ENCODE results near the gene SLC25A23.

The SLC25A23 gene

DNA sequence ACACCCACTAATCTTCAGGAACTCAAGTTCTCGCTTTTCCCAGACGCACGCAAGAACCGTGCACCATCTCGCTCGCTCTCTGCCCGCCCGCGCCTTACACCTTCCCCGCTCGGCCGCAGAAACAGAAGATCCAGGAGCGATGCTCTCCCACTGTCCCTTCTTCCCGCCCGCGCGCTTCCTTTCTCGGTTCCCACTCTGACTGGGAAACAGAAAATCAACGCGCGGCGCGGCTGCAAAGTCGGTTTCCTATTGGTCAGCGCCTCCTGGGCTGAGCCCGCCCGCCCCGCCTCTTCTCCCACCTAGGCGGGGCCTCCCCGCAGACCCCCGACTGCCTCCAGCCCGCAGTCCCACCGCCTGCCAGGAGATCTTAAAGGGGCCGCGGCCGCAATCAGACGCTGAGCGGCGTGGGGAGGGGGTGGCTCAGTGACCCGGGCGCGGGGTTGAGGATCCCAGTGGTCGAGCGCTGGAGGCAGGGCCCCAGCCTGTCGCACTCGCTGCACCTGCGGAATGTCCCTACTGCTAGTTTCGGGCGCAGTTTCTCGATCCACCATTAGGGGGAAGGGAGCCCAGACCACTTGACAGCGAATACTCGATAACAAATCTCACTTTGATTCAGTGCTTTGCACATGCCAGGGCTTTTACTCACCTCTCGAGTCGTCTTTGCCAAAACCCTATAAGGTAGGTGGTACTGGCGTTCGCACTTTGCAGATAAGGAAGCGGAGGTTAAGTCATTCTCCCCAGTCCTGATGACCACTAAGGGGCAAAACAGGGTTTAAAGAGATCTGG is 700 bp upstream of the SLC25A23 start:
- peak; percentile 94 for DNase-seq (ENCODE audit: low read depth)
- peak overlapping the region; percentile 68 for H3K4me3 ChIP-seq (ENCODE audit: low read depth, low read length)

DNA sequence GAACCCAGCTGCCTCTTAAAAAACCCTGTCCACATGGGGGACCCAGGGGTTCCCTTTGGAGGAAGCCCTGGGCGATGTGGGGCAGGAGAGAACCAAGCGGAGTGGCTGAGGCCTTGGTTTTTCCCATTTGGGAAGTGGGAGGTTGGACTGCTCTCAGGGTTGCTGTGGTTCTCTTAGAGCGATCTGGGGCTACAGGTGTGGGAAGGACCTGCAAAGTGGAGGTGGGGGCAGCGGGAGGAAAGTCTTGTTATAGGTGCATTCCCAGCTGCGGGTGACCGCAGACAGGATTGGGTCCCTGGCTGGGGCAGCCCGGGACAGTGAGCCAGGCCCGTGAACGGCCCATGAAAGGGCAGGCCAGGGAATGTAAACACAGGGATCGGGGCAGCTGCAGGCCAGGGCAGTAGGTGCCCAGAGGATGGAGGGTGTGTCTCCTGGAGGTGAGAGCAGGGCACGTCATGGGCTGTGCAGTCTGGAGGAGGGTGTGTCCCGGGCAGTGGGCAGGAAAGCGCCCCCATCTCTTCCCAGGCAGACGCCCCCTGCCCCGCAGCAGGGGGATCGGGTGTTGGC is 814 bp downstream of the SLC25A23 start:
- peak overlapping the region; percentile 68 for H3K4me3 ChIP-seq (ENCODE audit: low read depth, low read length)
- no peak for DNase-seq (ENCODE audit: low read depth)

- H3K4me3 ChIP-seq (ENCODE audit: low read depth, low read length): no peak overlapping the region
- DNase-seq (ENCODE audit: low read depth): no peak
These were observed 1.5 kb downstream of the SLC25A23 start for GRCh38 chr19:6457958-6458694.

- DNase-seq (ENCODE audit: low read depth): no peak
- H3K4me3 ChIP-seq (ENCODE audit: low read depth, low read length): no peak overlapping the region
These were observed 3.7 kb downstream of the SLC25A23 start for GRCh38 chr19:6455924-6456323.

DNA sequence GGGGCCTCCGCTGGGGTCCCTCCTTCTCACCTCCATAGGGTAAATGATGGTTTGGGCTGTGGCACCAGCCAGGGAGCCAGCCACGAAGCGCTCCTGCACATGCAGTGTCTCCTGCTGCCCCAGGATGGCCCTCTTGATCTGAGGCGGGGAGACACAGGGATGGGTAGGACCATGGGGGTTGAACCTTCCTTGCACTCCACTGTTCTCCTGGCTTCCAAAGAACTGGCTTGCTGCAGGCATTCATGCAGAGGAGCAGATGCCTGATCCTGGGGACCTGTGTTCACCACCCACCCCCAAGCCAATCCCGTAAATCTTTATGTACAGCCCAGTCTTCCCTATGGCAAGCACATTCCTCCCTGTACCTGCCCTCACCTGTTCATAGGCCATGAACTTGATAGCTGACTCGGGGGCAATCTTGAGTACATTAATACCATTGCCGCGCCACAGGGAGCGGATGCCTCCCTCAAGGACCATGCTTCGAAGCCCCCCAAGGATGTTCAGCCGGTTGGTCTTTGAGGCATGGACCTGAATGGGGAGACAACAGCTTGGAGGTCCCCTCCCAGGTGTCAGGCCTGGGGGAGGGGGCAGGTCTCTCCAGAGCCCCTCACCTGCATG is 5.5 kb downstream of the SLC25A23 start:
- DNase-seq (ENCODE audit: low read depth): no peak
- H3K4me3 ChIP-seq (ENCODE audit: low read depth, low read length): no peak overlapping the region

DNA sequence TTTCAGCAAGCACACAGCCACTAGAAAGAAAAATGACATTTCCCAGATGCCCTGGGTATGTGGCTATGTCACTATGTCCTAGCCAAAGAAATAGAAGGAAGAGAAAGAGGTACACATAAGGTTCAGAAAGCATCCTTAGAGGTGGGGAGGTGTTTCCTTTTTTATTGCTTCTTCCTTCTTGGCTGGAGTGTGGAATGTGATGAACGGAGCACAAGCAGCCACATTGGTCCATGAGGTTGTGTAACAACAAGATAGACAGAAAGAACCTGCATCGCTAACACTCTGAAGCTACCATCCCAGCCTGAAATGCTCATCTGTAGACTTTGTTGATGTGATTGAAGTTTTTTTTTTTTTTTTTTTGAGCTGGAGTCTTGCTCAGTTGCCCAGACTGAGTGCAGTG is 6.7 kb downstream of the SLC25A23 start:
- no peak overlapping the region for H3K4me3 ChIP-seq (ENCODE audit: low read depth, low read length)
- no peak for DNase-seq (ENCODE audit: low read depth)

DNA sequence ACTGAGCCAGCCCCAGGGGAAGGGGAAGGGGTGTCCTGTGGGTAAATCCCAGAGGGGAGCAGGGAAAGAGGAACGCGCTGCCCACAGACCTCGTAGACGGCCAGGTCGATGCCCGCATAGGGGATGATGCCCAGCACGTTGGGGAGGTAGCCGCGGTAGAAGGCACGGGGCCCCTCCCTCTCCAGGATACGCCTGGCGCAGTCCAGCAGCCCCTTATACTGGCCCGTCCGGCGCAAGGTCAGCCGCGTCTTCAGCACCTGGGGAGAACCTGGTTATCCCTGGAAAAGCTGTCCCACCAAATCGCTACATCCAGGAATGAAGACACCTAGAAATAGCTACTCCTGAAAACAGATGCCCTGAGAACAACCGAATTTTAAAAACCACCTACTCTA is 7.4 kb downstream of the SLC25A23 start:
- H3K4me3 ChIP-seq (ENCODE audit: low read depth, low read length): no peak overlapping the region
- no peak for DNase-seq (ENCODE audit: low read depth)

DNA sequence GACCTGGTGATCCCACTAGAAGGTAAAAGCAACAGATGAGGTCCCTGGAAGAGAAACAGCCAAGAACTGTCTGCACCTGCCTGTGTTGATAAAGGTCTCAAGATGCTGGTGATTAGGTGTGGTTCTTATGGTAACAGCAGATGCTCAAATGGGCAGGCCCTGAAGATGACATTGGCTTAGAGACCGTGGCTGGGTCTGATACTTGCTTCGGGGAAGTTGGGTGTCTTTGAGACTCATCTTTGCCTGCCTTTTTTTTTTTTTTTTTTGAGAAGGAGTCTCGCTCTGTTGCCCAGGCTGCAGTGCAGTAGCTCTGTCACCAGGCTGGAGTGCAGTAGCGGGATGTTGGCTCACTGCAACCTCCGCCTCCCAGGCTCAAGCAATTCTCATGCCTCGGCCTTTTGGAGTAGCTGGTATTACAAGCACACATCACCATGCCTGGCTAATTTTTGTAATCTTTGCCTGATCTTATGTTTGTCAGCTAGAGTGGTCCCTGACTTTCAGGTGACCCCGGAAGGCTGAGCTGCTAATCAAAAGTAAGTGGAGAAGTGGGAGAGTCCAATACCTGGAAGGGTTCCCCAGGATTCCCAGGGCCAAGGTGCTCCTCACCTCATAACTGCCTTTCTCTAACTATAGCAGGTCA is 7.9 kb downstream of the SLC25A23 start:
- DNase-seq (ENCODE audit: low read depth): no peak
- H3K4me3 ChIP-seq (ENCODE audit: low read depth, low read length): no peak overlapping the region

DNA sequence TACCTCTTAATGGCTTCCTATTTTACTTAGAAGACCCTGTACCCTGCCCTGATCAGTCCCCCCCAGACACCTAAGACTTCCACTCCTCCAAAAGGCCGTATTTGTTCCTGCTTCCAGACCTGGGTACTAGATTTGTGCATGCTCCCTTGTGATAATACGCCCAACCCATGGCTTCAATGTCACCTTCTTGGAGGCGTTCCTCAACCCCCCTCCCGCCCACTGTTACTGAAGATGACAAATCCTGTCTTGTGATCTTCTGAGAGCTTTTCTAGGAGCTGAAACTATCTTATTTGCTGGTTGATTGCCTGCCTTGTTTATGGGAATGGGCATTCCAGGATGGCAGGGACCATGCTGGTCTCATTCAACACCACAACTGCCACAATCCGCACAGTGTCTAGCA is 9.4 kb downstream of the SLC25A23 start:
- H3K4me3 ChIP-seq (ENCODE audit: low read depth, low read length): no peak overlapping the region
- DNase-seq (ENCODE audit: low read depth): no peak

- H3K4me3 ChIP-seq (ENCODE audit: low read depth, low read length): no peak overlapping the region
- DNase-seq (ENCODE audit: low read depth): no peak
These were observed 11.5 kb downstream of the SLC25A23 start for GRCh38 chr19:6448045-6448444.

DNA sequence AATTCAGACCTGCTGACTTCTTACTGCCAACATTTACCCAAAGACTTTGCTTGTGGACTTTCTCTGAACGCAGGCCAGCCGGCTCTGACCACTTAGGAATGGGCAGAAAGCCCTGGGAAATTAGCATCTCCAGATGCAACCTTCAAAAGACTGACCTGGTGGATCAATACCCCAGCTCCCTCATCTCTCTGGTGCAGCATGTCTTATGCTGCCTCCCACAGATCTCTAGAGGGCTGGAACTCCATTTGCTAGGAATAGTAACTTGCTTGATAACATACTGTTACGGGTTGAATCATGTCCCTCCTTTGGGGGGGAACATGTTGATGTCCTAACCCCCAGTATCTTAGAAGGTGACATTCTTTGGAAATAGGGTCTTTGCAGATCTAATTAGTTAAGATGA is 13.1 kb downstream of the SLC25A23 start:
- H3K4me3 ChIP-seq (ENCODE audit: low read depth, low read length): no peak overlapping the region
- DNase-seq (ENCODE audit: low read depth): no peak

DNA sequence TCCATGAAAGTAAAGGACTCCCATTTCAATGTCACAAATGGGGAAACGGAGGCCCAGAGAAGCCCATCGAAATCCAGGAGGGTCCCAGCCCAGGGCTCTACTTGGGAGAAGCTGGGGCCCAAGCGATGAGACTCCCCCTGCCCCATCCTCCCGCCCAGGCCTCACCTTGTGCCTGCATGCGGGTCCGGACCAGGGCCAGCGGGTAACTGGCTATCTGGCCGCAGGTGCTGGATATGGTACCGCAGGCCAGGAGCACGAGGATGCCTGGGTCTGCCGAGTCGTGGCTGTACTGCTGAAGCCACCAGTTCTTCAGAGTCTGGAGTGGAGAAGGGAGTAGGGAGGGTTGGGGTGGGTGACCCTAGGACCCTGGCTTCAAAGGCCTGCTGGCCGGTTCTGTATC is 15.6 kb downstream of the SLC25A23 start:
- no peak for DNase-seq (ENCODE audit: low read depth)
- no peak overlapping the region for H3K4me3 ChIP-seq (ENCODE audit: low read depth, low read length)

- H3K4me3 ChIP-seq (ENCODE audit: low read depth, low read length): no peak overlapping the region
- no peak for DNase-seq (ENCODE audit: low read depth)
These were observed 17.4 kb downstream of the SLC25A23 start for GRCh38 chr19:6442087-6442688.

DNA sequence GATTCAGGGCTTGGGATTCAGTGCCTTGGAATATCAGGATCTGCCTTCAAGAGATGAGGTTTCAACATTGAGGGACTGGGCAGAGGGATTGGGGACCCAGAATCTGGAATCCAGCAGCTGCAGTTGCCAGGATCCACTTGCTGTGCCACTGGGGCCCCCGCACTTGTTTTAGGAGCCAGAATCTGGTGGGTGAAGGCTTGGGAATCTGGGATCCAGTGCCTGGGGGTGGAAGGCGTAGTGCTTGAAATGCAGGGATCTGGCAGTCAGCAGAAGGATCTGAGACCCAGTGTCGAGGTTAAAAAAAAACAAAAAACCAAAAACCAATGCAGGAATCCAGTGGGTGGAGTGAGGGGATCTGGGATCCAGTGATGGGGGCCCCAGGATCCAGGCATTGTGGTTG is 18.7 kb downstream of the SLC25A23 start:
- no peak for DNase-seq (ENCODE audit: low read depth)
- no peak overlapping the region for H3K4me3 ChIP-seq (ENCODE audit: low read depth, low read length)

- H3K4me3 ChIP-seq (ENCODE audit: low read depth, low read length): no peak overlapping the region
These were observed 19.8 kb downstream of the SLC25A23 start for GRCh38 chr19:6439743-6440142.

DNA sequence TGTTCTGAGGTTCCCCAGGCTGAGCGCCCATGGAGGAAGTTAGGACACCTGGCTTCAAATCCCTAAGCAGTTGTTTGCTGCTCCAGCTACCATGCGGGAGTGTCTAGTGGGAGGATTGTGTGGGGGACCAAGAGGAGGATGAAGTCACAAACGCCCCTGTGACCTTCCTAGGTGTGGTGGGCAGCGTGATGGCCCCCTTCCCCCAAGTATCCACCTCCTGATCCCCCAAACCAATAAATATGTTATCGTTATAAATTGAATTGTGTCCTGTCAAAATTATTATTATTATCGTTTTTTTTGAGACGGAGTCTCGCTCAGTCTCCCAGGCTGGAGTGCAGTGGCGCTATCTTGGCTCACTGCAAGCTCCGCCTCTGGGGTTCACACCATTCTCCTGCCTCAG is 25.9 kb downstream of the SLC25A23 start, which contains the start of gene SLC25A41:
Gene SLC25A41, minus strand, starts transcription at position 101 of the 400 bp plus-strand sequence. Its CDS starts 70 bp downstream, at position 31.
- no peak for DNase-seq (ENCODE audit: low read depth)
- no peak within 1 kb of the TSS for H3K4me3 ChIP-seq (ENCODE audit: low read depth, low read length)

More at GRCh38 chr19:6439743-6440142, 19.8 kb downstream of the SLC25A23 start:
- no peak for DNase-seq (ENCODE audit: low read depth)

DNA sequence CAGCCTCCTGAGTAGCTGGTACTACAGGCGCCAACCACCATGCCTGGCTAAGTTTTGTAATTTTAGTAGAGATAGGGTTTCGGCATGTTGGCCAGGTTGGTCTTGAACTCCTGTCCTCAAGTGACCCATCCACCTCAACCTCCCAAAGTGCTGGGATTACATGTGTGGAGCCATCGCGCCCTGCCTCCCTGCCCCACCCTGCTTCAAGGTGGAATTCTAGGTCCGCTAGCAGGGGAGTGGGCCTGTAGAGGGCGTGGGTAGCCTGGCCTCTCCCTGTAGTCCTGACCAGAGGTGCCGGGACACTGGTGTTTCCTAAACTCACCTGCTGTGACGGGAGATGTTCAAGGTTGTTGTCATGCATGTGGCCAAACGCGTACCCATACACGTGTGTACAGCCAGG is 26.4 kb downstream of the SLC25A23 start:
- no peak overlapping the region for H3K4me3 ChIP-seq (ENCODE audit: low read depth, low read length)
- no peak for DNase-seq (ENCODE audit: low read depth)

GRCh38 chr19:6431891-6432290 is 27.7 kb downstream of the SLC25A23 start:
- no peak for DNase-seq (ENCODE audit: low read depth)
- H3K4me3 ChIP-seq (ENCODE audit: low read depth, low read length): no peak overlapping the region

Data from skeletal muscle cell (primary cell).